Endothelial cell (in vitro differentiated cells): ENCODE results near the gene APBA2. TPM values are rescaled to one million over a fixed set of nuclear protein-coding genes. Genes with fewer than 3 reads are reported as not detected.

ENCODE experiments used
- DNase-seq: peaks from one replicate; pipeline ENCODE4 v3.0.0; 2021; ENCODE audit warnings: low spot score
- H3K27ac Mint-ChIP-seq: one replicate; pipeline ENCODE4 v1.8.0; 2021; ENCODE audit warnings: mixed read lengths, inconsistent platforms; ENCODE audit not compliant: unreplicated experiment
- H3K27me3 Mint-ChIP-seq: one replicate; pipeline ENCODE4 v1.8.0; 2021; ENCODE audit warnings: mild to moderate bottlenecking, moderate library complexity, mixed read lengths, inconsistent platforms; ENCODE audit not compliant: unreplicated experiment
- H3K36me3 Mint-ChIP-seq: one replicate; pipeline ENCODE4 v1.8.0; 2021; ENCODE audit warnings: mild to moderate bottlenecking, low read depth, mixed read lengths, inconsistent platforms; ENCODE audit not compliant: unreplicated experiment
- H3K4me1 Mint-ChIP-seq: one replicate; pipeline ENCODE4 v1.8.0; 2021; ENCODE audit warnings: mild to moderate bottlenecking, mixed read lengths, inconsistent platforms; ENCODE audit not compliant: unreplicated experiment
- H3K4me3 Mint-ChIP-seq: one replicate; pipeline ENCODE4 v1.8.0; 2021; ENCODE audit warnings: mild to moderate bottlenecking, mixed read lengths, inconsistent platforms; ENCODE audit not compliant: unreplicated experiment
- H3K9me3 Mint-ChIP-seq: one replicate; pipeline ENCODE4 v1.8.0; 2021; ENCODE audit warnings: mixed read lengths, inconsistent platforms; ENCODE audit not compliant: unreplicated experiment
- CTCF ChIP-seq: fragments of 200-600 bp; sonication (generic); IDR thresholded peaks from one replicate; pipeline ENCODE4 v1.5.0; 2021; ENCODE audit warnings: antibody characterized with exemption; ENCODE audit not compliant: unreplicated experiment
- total RNA-seq: library from RNA; stranded (reverse); fragmentation: NEBNext Ultra II Directional; extraction: Animal tissue kit (Norgen Biotek cat#: 25700); gene quantifications from one replicate; pipeline ENCODE4 v1.2.1, GENCODE V29; 2021; ENCODE audit not compliant: unreplicated experiment

The APBA2 gene
- total RNA-seq, 1 donor from 2014 or later, result 33.1 TPM

- no peaks in the 10 kb centered on the region for H3K9me3 Mint-ChIP-seq
- no peak for DNase-seq
- H3K36me3 Mint-ChIP-seq, result peaks cover 5% of the 10 kb centered on the region
- no peaks in the 10 kb centered on the region for H3K4me1 Mint-ChIP-seq
- H3K4me3 Mint-ChIP-seq, result no peak overlapping the region
- TF ChIP-seq CTCF, result no peak
- H3K27me3 Mint-ChIP-seq, result peaks cover 11% of the 10 kb centered on the region
- no peak overlapping the region for H3K27ac Mint-ChIP-seq
These were observed 176.9 kb downstream of the APBA2 start for GRCh38 chr15:29062626-29063025.

DNA sequence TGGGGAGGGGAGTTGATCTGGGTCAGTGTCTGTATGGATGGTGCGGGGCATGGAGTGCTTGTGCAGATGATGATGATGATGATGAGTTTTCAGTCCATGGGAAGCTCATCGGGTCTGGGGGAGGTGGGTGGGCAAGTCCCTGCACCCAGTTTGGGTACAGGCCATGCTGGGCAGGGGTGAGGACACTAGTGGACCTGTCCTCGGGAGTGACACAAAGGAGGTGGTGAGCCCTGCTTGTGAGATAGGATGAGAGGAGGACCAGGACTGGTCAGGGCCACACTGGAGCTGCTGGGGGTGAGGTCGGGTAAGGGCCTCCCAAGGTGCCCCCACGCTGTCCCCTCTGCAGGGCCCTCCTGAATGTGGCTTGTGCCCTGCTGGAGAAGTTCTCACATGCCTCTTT lies 177.9 kb downstream of the APBA2 start:
- no peak for DNase-seq
- Mint-ChIP-seq H3K27ac (no peak overlapping the region), H3K36me3 (peaks cover 5% of the 10 kb centered on the region), H3K4me1 (no peaks in the 10 kb centered on the region), H3K27me3 (peaks cover 9% of the 10 kb centered on the region), H3K4me3 (no peak overlapping the region), H3K9me3 (no peaks in the 10 kb centered on the region)
- TF ChIP-seq CTCF, result no peak

GRCh38 chr15:29064290-29064689 lies 178.5 kb downstream of the APBA2 start:
- Mint-ChIP-seq H3K36me3 (no peaks in the 10 kb centered on the region), H3K27me3 (peaks cover 7% of the 10 kb centered on the region), H3K9me3 (no peaks in the 10 kb centered on the region), H3K4me1 (no peaks in the 10 kb centered on the region), H3K4me3 (no peak overlapping the region), H3K27ac (no peak overlapping the region)
- no peak for DNase-seq
- TF ChIP-seq CTCF, result no peak

DNA sequence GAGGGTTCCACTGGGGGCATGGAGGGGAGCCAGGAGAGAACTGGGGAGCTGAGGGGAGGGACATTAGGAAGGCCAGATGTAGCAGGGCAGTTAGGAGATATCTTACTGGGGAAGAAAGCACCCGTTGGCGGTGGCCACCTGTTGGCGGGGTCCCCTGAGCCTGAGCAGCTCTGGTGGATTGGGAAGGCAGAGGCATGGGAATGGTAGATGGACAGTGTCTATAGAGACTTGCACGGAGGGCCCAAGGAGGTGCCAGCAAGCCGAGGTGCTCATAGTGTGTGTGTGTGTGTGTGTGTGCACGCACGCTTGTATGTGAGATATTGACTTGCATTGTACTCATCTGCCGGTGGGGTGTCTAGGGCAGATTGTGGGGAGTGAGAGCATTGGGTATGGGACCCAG lies 179.0 kb downstream of the APBA2 start:
- Mint-ChIP-seq H3K27ac (no peak overlapping the region), H3K27me3 (peaks cover 7% of the 10 kb centered on the region), H3K36me3 (no peaks in the 10 kb centered on the region), H3K4me3 (no peak overlapping the region), H3K9me3 (no peaks in the 10 kb centered on the region), H3K4me1 (no peaks in the 10 kb centered on the region)
- DNase-seq, result no peak
- TF ChIP-seq CTCF, result no peak

DNA sequence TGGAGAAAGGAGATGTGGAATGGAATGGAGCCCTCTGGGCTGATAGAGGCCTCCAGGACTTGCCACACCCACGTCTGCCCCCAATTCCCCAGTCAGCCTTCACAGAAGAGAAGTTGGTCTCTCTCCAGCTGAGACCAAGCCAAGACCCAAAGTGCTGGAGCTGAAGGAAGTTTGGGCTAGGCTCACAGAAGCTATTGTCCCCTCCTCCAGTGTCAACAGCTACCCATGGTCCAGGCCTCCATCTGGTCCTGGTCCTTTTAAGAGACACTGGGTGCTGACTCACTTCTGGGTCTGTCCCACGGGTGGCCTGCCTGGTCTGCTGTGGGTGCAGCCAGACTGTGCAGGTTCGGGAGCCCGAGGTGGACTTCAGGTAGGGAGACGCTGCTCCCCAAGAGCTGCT lies 179.8 kb downstream of the APBA2 start:
- TF ChIP-seq CTCF, result no peak
- no peaks in the 10 kb centered on the region for H3K36me3 Mint-ChIP-seq
- H3K27ac Mint-ChIP-seq, result no peak overlapping the region
- no peaks in the 10 kb centered on the region for H3K4me1 Mint-ChIP-seq
- DNase-seq, result no peak
- no peak overlapping the region for H3K4me3 Mint-ChIP-seq
- peaks cover 7% of the 10 kb centered on the region for H3K27me3 Mint-ChIP-seq
- no peaks in the 10 kb centered on the region for H3K9me3 Mint-ChIP-seq
